Measurements from ENCODE around the gene PACSIN1. TPM values are rescaled to one million over a fixed set of nuclear protein-coding genes. Genes with fewer than 3 reads are reported as not detected.
A peak's percentile ranks its signal among the peaks of the same experiment; 100 is the strongest.

Gene PACSIN1
- total and polyA plus RNA-seq, 8 donors, result under 0.01 to 2.2 (median 0.49) TPM; not detected in 2

GRCh38 chr6:34459899-34460593, 5.8 kb upstream of the PACSIN1 start:
- DNase-seq, result peak; percentile 58 to 79
- intact Hi-C loops (cut with DNase I; ENCODE audit: low total_unique reads), result no loop called here
- TF ChIP-seq, protein P1, sequence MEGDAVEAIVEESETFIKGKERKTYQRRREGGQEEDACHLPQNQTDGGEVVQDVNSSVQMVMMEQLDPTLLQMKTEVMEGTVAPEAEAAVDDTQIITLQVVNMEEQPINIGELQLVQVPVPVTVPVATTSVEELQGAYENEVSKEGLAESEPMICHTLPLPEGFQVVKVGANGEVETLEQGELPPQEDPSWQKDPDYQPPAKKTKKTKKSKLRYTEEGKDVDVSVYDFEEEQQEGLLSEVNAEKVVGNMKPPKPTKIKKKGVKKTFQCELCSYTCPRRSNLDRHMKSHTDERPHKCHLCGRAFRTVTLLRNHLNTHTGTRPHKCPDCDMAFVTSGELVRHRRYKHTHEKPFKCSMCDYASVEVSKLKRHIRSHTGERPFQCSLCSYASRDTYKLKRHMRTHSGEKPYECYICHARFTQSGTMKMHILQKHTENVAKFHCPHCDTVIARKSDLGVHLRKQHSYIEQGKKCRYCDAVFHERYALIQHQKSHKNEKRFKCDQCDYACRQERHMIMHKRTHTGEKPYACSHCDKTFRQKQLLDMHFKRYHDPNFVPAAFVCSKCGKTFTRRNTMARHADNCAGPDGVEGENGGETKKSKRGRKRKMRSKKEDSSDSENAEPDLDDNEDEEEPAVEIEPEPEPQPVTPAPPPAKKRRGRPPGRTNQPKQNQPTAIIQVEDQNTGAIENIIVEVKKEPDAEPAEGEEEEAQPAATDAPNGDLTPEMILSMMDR (IDR thresholded peaks at IDR 0.05), result peak in 5 of 7 experiments; percentile 19 to 55 (median 49)
- TF ChIP-seq EP300 (IDR thresholded peaks at IDR 0.05), result no peak
- 36 to 45% (median 40%) methylated on average over 6 of the region's 6 CpGs for WGBS, 5 donors
- Histone ChIP-seq H3K27me3 (peaks cover 0 to 19% (median 3%) of the 10 kb centered on the region in 3 donors), H3K4me1 (peaks cover 0 to 5% (median under 1%) of the 10 kb centered on the region in 4 donors), H3K36me3 (no peaks in the 10 kb centered on the region), H3K9me3 (no peaks in the 10 kb centered on the region), H3K27ac (no peak overlapping the region), H3K4me3 (no peak overlapping the region)

DNA sequence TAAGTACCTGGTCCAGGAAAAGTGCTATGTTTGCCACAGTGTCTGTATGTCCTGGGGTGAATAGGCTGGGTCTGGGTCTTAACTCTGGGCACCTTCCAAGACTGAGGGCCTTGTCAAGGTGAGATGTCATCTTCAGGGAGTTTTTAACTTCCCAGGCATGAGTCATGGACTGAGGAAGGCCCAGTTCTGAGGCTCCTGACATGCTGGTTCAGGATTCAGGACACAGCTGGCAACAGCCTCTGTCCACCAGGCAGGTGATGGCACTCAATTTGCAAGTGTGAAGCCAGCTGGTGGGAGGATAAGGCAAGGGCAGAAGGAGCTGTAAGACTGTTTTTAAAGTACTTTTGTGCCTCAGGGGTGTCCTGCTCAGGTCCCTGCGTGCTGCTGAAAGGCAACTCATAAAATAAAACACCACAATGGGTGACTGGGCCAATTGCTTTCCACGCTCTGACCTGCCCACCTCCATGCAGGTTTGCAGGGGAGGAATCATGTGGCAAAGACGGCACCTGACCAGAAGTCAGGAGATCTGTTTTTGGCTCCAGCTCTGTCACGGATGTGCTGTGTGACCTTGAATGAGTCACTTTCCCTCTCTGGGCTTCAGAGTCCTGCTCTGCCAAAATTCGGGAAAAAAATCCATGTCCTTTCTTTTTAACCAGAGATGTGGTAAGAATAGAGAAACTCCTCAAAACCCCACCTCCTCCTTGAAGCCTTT, 4.9 kb upstream of the PACSIN1 start:
- intact Hi-C loops (cut with DNase I; ENCODE audit: low total_unique reads), result no loop called here
- H3K9me3 ChIP-seq, result no peaks in the 10 kb centered on the region
- 88 to 92% (median 91%) methylated on average over 5 of the region's 5 CpGs for WGBS, 5 donors
- H3K36me3 ChIP-seq, result no peaks in the 10 kb centered on the region
- DNase-seq, result no peak
- H3K4me1 ChIP-seq, result peaks cover 9 to 14% (median 9%) of the 10 kb centered on the region in 4 donors
- no peak overlapping the region for H3K4me3 ChIP-seq
- no peak for TF ChIP-seq EP300 (IDR thresholded peaks at IDR 0.05)
- TF ChIP-seq, protein P1 (IDR thresholded peaks at IDR 0.05), result no peak
- TF ChIP-seq POLR2AphosphoS5 (IDR thresholded peaks at IDR 0.05), result no peak
- no peak for TF ChIP-seq POLR2A (IDR thresholded peaks at IDR 0.05)
- H3K27me3 ChIP-seq, result peaks cover 0 to 28% (median 12%) of the 10 kb centered on the region in 3 donors
- no peak overlapping the region for H3K27ac ChIP-seq

GRCh38 chr6:34462010-34462409, 3.9 kb upstream of the PACSIN1 start:
- 66 to 72% (median 72%) methylated on average over 6 of the region's 6 CpGs for WGBS, 5 donors
- no peak for DNase-seq
- Histone ChIP-seq H3K9me3 (no peaks in the 10 kb centered on the region), H3K4me3 (no peak overlapping the region), H3K36me3 (no peaks in the 10 kb centered on the region), H3K4me1 (peaks cover 12 to 19% (median 14%) of the 10 kb centered on the region in 4 donors), H3K27ac (no peak overlapping the region), H3K27me3 (peaks cover 0 to 38% (median 18%) of the 10 kb centered on the region in 3 donors)
- TF ChIP-seq EP300 (IDR thresholded peaks at IDR 0.05) (no peak), POLR2AphosphoS5 (IDR thresholded peaks at IDR 0.05) (no peak), POLR2A (IDR thresholded peaks at IDR 0.05) (no peak)
- intact Hi-C loops (cut with DNase I; ENCODE audit: low total_unique reads), result no loop called here

GRCh38 chr6:34462551-34462971, 3.3 kb upstream of the PACSIN1 start:
- peaks cover 0 to 39% (median 18%) of the 10 kb centered on the region in 3 donors for H3K27me3 ChIP-seq
- peak; percentile 46 to 50 for DNase-seq
- H3K4me3 ChIP-seq, result no peak overlapping the region
- no peaks in the 10 kb centered on the region for H3K36me3 ChIP-seq
- WGBS, 5 donors, result 26 to 32% (median 27%) methylated on average over 6 of the region's 6 CpGs
- no peak overlapping the region for H3K27ac ChIP-seq
- H3K9me3 ChIP-seq, result no peaks in the 10 kb centered on the region
- intact Hi-C loops (cut with DNase I; ENCODE audit: low total_unique reads), result no loop called here
- TF ChIP-seq, protein P1 (IDR thresholded peaks at IDR 0.05), result no peak
- no peak for TF ChIP-seq POLR2AphosphoS5 (IDR thresholded peaks at IDR 0.05)
- TF ChIP-seq POLR2A (IDR thresholded peaks at IDR 0.05), result no peak
- TF ChIP-seq EP300 (IDR thresholded peaks at IDR 0.05), result no peak
- peaks cover 12 to 19% (median 14%) of the 10 kb centered on the region in 4 donors for H3K4me1 ChIP-seq

Measured in stomach (tissue), 9 donors.